HepG2 (cell line): ENCODE measurements around the gene NKPD1. TPM values are rescaled to one million over a fixed set of nuclear protein-coding genes. Genes with fewer than 3 reads are reported as not detected.

Experiments
- ATF6 ChIP-seq: sonication (generic); formaldehyde crosslinking; conservative IDR thresholded peaks from 2 replicates; pipeline ENCODE4 v1.4.0; 2020; ENCODE audit warnings: missing genetic modification reagents
- E2F1 ChIP-seq: sonication (generic); formaldehyde crosslinking; IDR thresholded peaks from 2 replicates; pipeline ENCODE4 v1.5.0; 2020; ENCODE audit warnings: missing genetic modification reagents
- EEA1 ChIP-seq: sonication (generic); formaldehyde crosslinking; IDR thresholded peaks from 2 replicates; pipeline ENCODE4 v1.5.1; 2020; ENCODE audit warnings: mild to moderate bottlenecking, missing genetic modification reagents, borderline replicate concordance
- HMGXB4 ChIP-seq, 2 experiments: sonication (generic) in 1 of 2; formaldehyde crosslinking in 1 of 2; IDR thresholded peaks; 2 replicates each; pipeline versions ENCODE4 v1.4.0 to v1.6.1; 2018 to 2020; ENCODE audit warnings: missing genetic modification reagents in 2 of 2, borderline replicate concordance in 1 of 2, low read depth in 1 of 2, mild to moderate bottlenecking in 1 of 2, missing biosample characterization in 1 of 2
- HOMEZ ChIP-seq: IDR thresholded peaks from 2 replicates; pipeline ENCODE4 v1.6.1; 2016; ENCODE audit warnings: low read depth
- KDM2A ChIP-seq: sonication (generic); formaldehyde crosslinking; IDR thresholded peaks from 2 replicates; pipeline ENCODE4 v1.4.0; 2020; ENCODE audit warnings: low read depth, missing genetic modification reagents, borderline replicate concordance
- MAZ ChIP-seq, 2 experiments: sonication (generic) in 1 of 2; formaldehyde crosslinking in 1 of 2; IDR thresholded peaks; 2 replicates each; pipeline versions ENCODE4 v1.5.0 to v1.6.1; 2012 to 2020; ENCODE audit warnings: low read depth in 2 of 2, mild to moderate bottlenecking in 2 of 2, borderline replicate concordance in 1 of 2, improper control_type of control experiment in 1 of 2, low read length in 1 of 2, missing genetic modification reagents in 1 of 2, moderate library complexity in 1 of 2
- NR2F6 ChIP-seq, 2 experiments: IDR thresholded peaks; 2 replicates each; pipeline ENCODE4 v1.6.1; 2016; ENCODE audit warnings: antibody characterized with exemption in 1 of 2, mild to moderate bottlenecking in 1 of 2
- POGK ChIP-seq: sonication (generic); formaldehyde crosslinking; conservative IDR thresholded peaks from 2 replicates; pipeline ENCODE4 v1.8.0; 2022; ENCODE audit warnings: mild to moderate bottlenecking, moderate library complexity, missing genetic modification reagents
- SMC3 ChIP-seq: IDR thresholded peaks from 2 replicates; pipeline ENCODE4 v1.6.1; 2011; ENCODE audit warnings: low read length, improper control_type of control experiment
- ZFX ChIP-seq: sonication (generic); formaldehyde crosslinking; IDR thresholded peaks from 2 replicates; pipeline ENCODE4 v1.4.0; 2020; ENCODE audit warnings: mild to moderate bottlenecking, low read depth, missing genetic modification reagents, moderate library complexity
- ZNF263 ChIP-seq: sonication (generic); formaldehyde crosslinking; IDR thresholded peaks from 2 replicates; pipeline ENCODE4 v1.4.0; 2020; ENCODE audit warnings: missing genetic modification reagents
- ZNF691 ChIP-seq: sonication (generic); formaldehyde crosslinking; IDR thresholded peaks from 2 replicates; pipeline ENCODE4 v1.4.0; 2020; ENCODE audit warnings: missing genetic modification reagents, low read depth, mild to moderate bottlenecking, borderline replicate concordance
- ZNF75D ChIP-seq: sonication (generic); formaldehyde crosslinking; IDR thresholded peaks from 2 replicates; pipeline ENCODE4 v1.8.1; 2023; ENCODE audit warnings: missing genetic modification reagents, mild to moderate bottlenecking, borderline replicate concordance
- polyA plus RNA-seq, 8 experiments: library from polyadenylated mRNA; depleted of rRNA in 3 of 8; stranded (reverse) in 7 of 8; unstranded in 1 of 8; fragments of >200 nt; fragmentation: Illumina TruSeq in 4 of 8; extraction: Trizol in 4 of 8; gene quantifications; 2 replicates each; pipeline versions ENCODE4 v1.2.1 to v1.2.3, GENCODE V29; 2011 to 2016; ENCODE audit warnings: low read depth in 4 of 8, missing spikeins in 1 of 8, mixed read lengths in 1 of 8; ENCODE audit not compliant: insufficient read depth in 1 of 8
- total RNA-seq, 5 experiments: library from RNA; depleted of rRNA; stranded (reverse); fragments of >200 nt; fragmentation: Illumina TruSeq; extraction: Trizol; gene quantifications; 2 replicates each; pipeline ENCODE4 v1.2.3, GENCODE V29; 2016; ENCODE audit warnings: low read depth in 1 of 5

The NKPD1 gene
- total and polyA plus RNA-seq, 2 of the 13 experiments (the other 11 are each of a cell fraction or from before 2014, with no cell fraction given) = 0.03 TPM; not detected in 1

- TF ChIP-seq ZNF263 (CRISPR knock-in tag) = peak; percentile 44; the same call in 1 of the 2 replicates
- TF ChIP-seq NR2F6 (IDR thresholded peaks at IDR 0.05) = no peak
- TF ChIP-seq NR2F6 (CRISPR knock-in tag; IDR thresholded peaks at IDR 0.05) = no peak
- TF ChIP-seq ZFX (CRISPR knock-in tag) = peak; percentile 47; the same call in 1 of the 2 replicates
- peak in 1 of 2 experiments; percentile 61; a peak in 1 of 4 replicates for TF ChIP-seq HMGXB4 (CRISPR knock-in tag; IDR thresholded peaks at IDR 0.05; ENCODE audit: borderline replicate concordance in 1 of 2, low read depth in 1 of 2)
- no peak for TF ChIP-seq E2F1
- TF ChIP-seq ZNF75D (CRISPR knock-in tag) = no peak
- TF ChIP-seq SMC3 = peak; percentile 31; the same call in 1 of the 2 replicates
- peak; percentile 44; the same call in 1 of the 2 replicates for TF ChIP-seq ZNF691
- no peak for TF ChIP-seq HOMEZ (CRISPR knock-in tag)
- TF ChIP-seq POGK = no peak
- no peak for TF ChIP-seq MAZ (IDR thresholded peaks at IDR 0.05; ENCODE audit: borderline replicate concordance, low read depth, low read length)
- TF ChIP-seq MAZ (CRISPR knock-in tag; IDR thresholded peaks at IDR 0.05; ENCODE audit: low read depth) = peak; percentile 19; the same call in 1 of the 2 replicates
- no peak for TF ChIP-seq ATF6
- 0 out of 2 replicates have a peak, but pooled peaks have one; percentile 15 for TF ChIP-seq EEA1
- peak; percentile 74 for TF ChIP-seq KDM2A
These were observed 1.2 kb upstream of the NKPD1 start (continued) for GRCh38 chr19:45161738-45162607.
